Hepatocyte (in vitro differentiated cells): ENCODE data around the gene RXRB. TPM values are rescaled to one million over a fixed set of nuclear protein-coding genes. Genes with fewer than 3 reads are reported as not detected.

Source experiments
- DNase-seq: peaks from one replicate; pipeline ENCODE4 v3.0.0-alpha.2; 2016; ENCODE audit warnings: low spot score
- H2AFZ ChIP-seq: fragments of 200-600 bp; sonication (generic); 2 replicates; pipeline ENCODE4 v1.6.0; 2016; ENCODE audit warnings: antibody characterized with exemption, mild to moderate bottlenecking
- H3K27ac ChIP-seq: fragments of 200-600 bp; sonication (generic); 2 replicates; pipeline ENCODE4 v1.5.1; 2016; ENCODE audit warnings: mild to moderate bottlenecking
- H3K27me3 ChIP-seq: fragments of 200-600 bp; sonication (generic); 2 replicates; pipeline ENCODE4 v1.6.1; 2016
- H3K36me3 ChIP-seq: fragments of 200-600 bp; sonication (generic); replicated peaks from 2 replicates; pipeline ENCODE4 v1.5.1; 2016; ENCODE audit warnings: low read depth; ENCODE audit not compliant: insufficient read depth
- H3K4me1 ChIP-seq: fragments of 200-600 bp; sonication (generic); 2 replicates; pipeline ENCODE4 v1.5.1; 2016; ENCODE audit warnings: mild to moderate bottlenecking, moderate library complexity; ENCODE audit not compliant: insufficient read depth
- H3K4me2 ChIP-seq: fragments of 200-600 bp; sonication (generic); 2 replicates; pipeline ENCODE4 v1.6.0; 2016
- H3K4me3 ChIP-seq: fragments of 200-600 bp; sonication (generic); 2 replicates; pipeline ENCODE4 v1.5.1; 2016; ENCODE audit warnings: mild to moderate bottlenecking
- H3K79me2 ChIP-seq: fragments of 200-600 bp; sonication (generic); 2 replicates; pipeline ENCODE4 v1.6.0; 2017; ENCODE audit warnings: mild to moderate bottlenecking
- H3K9me2 ChIP-seq: fragments of 200-600 bp; sonication (generic); replicated peaks from 2 replicates; pipeline ENCODE4 v1.6.0; 2017; ENCODE audit warnings: mild to moderate bottlenecking; ENCODE audit not compliant: insufficient read depth
- H3K9me3 ChIP-seq: fragments of 200-600 bp; sonication (generic); 2 replicates; pipeline ENCODE4 v1.5.1; 2016; ENCODE audit warnings: low read depth, mild to moderate bottlenecking
- H4K20me1 ChIP-seq: fragments of 200-600 bp; sonication (generic); 2 replicates; pipeline ENCODE4 v1.6.0; 2016; ENCODE audit warnings: mild to moderate bottlenecking; ENCODE audit not compliant: insufficient read depth, poor library complexity, severe bottlenecking
- CTCF ChIP-seq: fragments of 200-600 bp; sonication (generic); IDR thresholded peaks from 2 replicates; pipeline ENCODE4 v1.5.1; 2016; ENCODE audit warnings: antibody characterized with exemption, mild to moderate bottlenecking; ENCODE audit not compliant: poor library complexity
- EZH2 ChIP-seq: fragments of 200-600 bp; sonication (generic); IDR thresholded peaks from 2 replicates; pipeline ENCODE4 v1.6.1; 2016; ENCODE audit warnings: antibody characterized with exemption, mild to moderate bottlenecking, borderline replicate concordance
- EZH2phosphoT487 ChIP-seq: fragments of 200-600 bp; sonication (generic); IDR thresholded peaks from one replicate; pipeline ENCODE4 v1.6.1; 2018; ENCODE audit warnings: antibody characterized with exemption, mild to moderate bottlenecking, low read depth, moderate library complexity; ENCODE audit not compliant: unreplicated experiment, severe bottlenecking
- WGBS: methylation state at CpG from one replicate; pipeline ENCODE4 v1.1.6; 2016; ENCODE audit warnings: low lambda C conversion rate; ENCODE audit errors: missing lambda C conversion rate; 5-methylcytosine and 5-hydroxymethylcytosine counted together
- polyA plus RNA-seq: library from polyadenylated mRNA; unstranded; fragments of >200 nt; fragmentation: Nextera tagmentation; extraction: Ambion mirVana; gene quantifications from 2 replicates; pipeline ENCODE4 v1.2.1, GENCODE V29; 2016
- total RNA-seq: library from RNA; depleted of rRNA; stranded (reverse); fragments of >200 nt; gene quantifications from 2 replicates; pipeline ENCODE4 v1.2.3, GENCODE V29; 2014

The RXRB gene
- total and polyA plus RNA-seq, 2 experiments from 2014 or later, result 17.0 to 24.6 TPM

- 34% methylated on average over 12 of the region's 20 CpGs for WGBS
- no peak for TF ChIP-seq CTCF
- no peak for TF ChIP-seq EZH2phosphoT487
- no peak for TF ChIP-seq EZH2
- Histone ChIP-seq H3K4me1 (peaks cover 28% of the 10 kb centered on the region), H4K20me1 (peaks cover 5% of the 10 kb centered on the region), H3K27me3 (no peaks in the 10 kb centered on the region), H3K9me3 (no peaks in the 10 kb centered on the region), H3K79me2 (peaks cover 36% of the 10 kb centered on the region), H3K4me3 (peak overlapping the region; percentile 74), H3K4me2 (peak overlapping the region; percentile 91), H3K9me2 (no peaks in the 10 kb centered on the region), H3K36me3 (no peaks in the 10 kb centered on the region), H2AFZ (no peak overlapping the region), H3K27ac (peak overlapping the region; percentile 94)
- DNase-seq, result peak; percentile 68
Measured at GRCh38 chr6:33206864-33207551, 6.5 kb upstream of the RXRB start.

- DNase-seq, result no peak
- peaks cover 33% of the 10 kb centered on the region for H3K4me1 ChIP-seq
- no peaks in the 10 kb centered on the region for H3K36me3 ChIP-seq
- H4K20me1 ChIP-seq, result peaks cover 6% of the 10 kb centered on the region
- no peak for TF ChIP-seq EZH2
- no peak for TF ChIP-seq CTCF
- H3K27ac ChIP-seq, result no peak overlapping the region
- H3K27me3 ChIP-seq, result no peaks in the 10 kb centered on the region
- 91% methylated on average over 2 of the region's 3 CpGs for WGBS
- peaks cover 44% of the 10 kb centered on the region for H3K79me2 ChIP-seq
- H2AFZ ChIP-seq, result no peak overlapping the region
- no peak overlapping the region for H3K4me3 ChIP-seq
- no peaks in the 10 kb centered on the region for H3K9me2 ChIP-seq
- no peaks in the 10 kb centered on the region for H3K9me3 ChIP-seq
- peak overlapping the region; percentile 91 for H3K4me2 ChIP-seq
Measured at GRCh38 chr6:33206027-33206863, 5.8 kb upstream of the RXRB start.

- WGBS, result 38% methylated on average over 17 of the region's 17 CpGs
- H3K9me2 ChIP-seq, result no peaks in the 10 kb centered on the region
- no peaks in the 10 kb centered on the region for H3K36me3 ChIP-seq
- peak; percentile 55 for DNase-seq
- peak overlapping the region; percentile 93 for H3K4me2 ChIP-seq
- no peak for TF ChIP-seq EZH2phosphoT487
- peak; percentile 10 for TF ChIP-seq CTCF
- H3K27ac ChIP-seq, result peak overlapping the region; percentile 79
- no peaks in the 10 kb centered on the region for H3K27me3 ChIP-seq
- peaks cover 48% of the 10 kb centered on the region for H3K79me2 ChIP-seq
- peak overlapping the region; percentile 48 for H3K4me3 ChIP-seq
- H2AFZ ChIP-seq, result no peak overlapping the region
- H3K9me3 ChIP-seq, result no peaks in the 10 kb centered on the region
- H3K4me1 ChIP-seq, result peaks cover 33% of the 10 kb centered on the region
- peaks cover 6% of the 10 kb centered on the region for H4K20me1 ChIP-seq
Measured at GRCh38 chr6:33205191-33206026, 4.9 kb upstream of the RXRB start.
